C4-2B (cell line): ENCODE measurements around the gene ITGB1.

Source experiments
- H3K27ac ChIP-seq: fragments of 450-650 bp; 2 replicates; pipeline ENCODE4 v1.5.1; 2017
- CTCF ChIP-seq: fragments of 450-650 bp; conservative IDR thresholded peaks from 2 replicates; pipeline ENCODE4 v1.5.1; 2017; ENCODE audit warnings: mild to moderate bottlenecking
- ZFX ChIP-seq: fragments of 450-650 bp; IDR thresholded peaks from 2 replicates; pipeline ENCODE4 v1.6.1; 2017

The ITGB1 gene

GRCh38 chr10:32937911-32938424, 20.1 kb downstream of the ITGB1 start:
- no peak overlapping the region for H3K27ac ChIP-seq
- no peak for TF ChIP-seq ZFX
- no peak for TF ChIP-seq CTCF

- H3K27ac ChIP-seq: no peak overlapping the region
- TF ChIP-seq ZFX (no peak), CTCF (no peak)
Observed at GRCh38 chr10:32932225-32932729, 25.8 kb downstream of the ITGB1 start.

GRCh38 chr10:32931593-32931992, 26.4 kb downstream of the ITGB1 start:
- H3K27ac ChIP-seq: no peak overlapping the region
- no peak for TF ChIP-seq CTCF
- no peak for TF ChIP-seq ZFX

GRCh38 chr10:32930036-32930435, 28.0 kb downstream of the ITGB1 start:
- H3K27ac ChIP-seq: no peak overlapping the region
- TF ChIP-seq CTCF (no peak), ZFX (no peak)

- TF ChIP-seq CTCF: no peak
- no peak for TF ChIP-seq ZFX
- no peak overlapping the region for H3K27ac ChIP-seq
Observed at GRCh38 chr10:32929634-32930033, 28.4 kb downstream of the ITGB1 start.

- no peak overlapping the region for H3K27ac ChIP-seq
- TF ChIP-seq ZFX: no peak
- TF ChIP-seq CTCF: no peak
Observed at GRCh38 chr10:32927750-32928149, 30.3 kb downstream of the ITGB1 start.

- TF ChIP-seq CTCF (no peak), ZFX (no peak)
- H3K27ac ChIP-seq: no peak overlapping the region
Observed at GRCh38 chr10:32923849-32924248, 34.2 kb downstream of the ITGB1 start.
